Gastrocnemius medialis (tissue), 4 donors: ENCODE data around the gene ZMAT5.

Source experiments
- POLR2A ChIP-seq, 2 donors: fragments of 450-650 bp; IDR thresholded peaks; one replicate each; pipeline ENCODE4 v1.6.1; 2017; ENCODE audit warnings: antibody characterized with exemption in 2 of 2, mild to moderate bottlenecking in 2 of 2, moderate library complexity in 2 of 2
- TF ChIP-seq, protein P1 (sequence below), 5 experiments: fragments of 450-650 bp in 3 of 5; fragments of 200-600 bp in 2 of 5; sonication (generic) in 2 of 5; IDR thresholded peaks in 4 of 5; conservative IDR thresholded peaks in 1 of 5; 1 replicate in 4 of 5; 2 replicates in 1 of 5; pipeline ENCODE4 v1.5.1; 2016 to 2019; ENCODE audit warnings: antibody characterized with exemption in 5 of 5, mild to moderate bottlenecking in 3 of 5, moderate library complexity in 3 of 5

DNA sequence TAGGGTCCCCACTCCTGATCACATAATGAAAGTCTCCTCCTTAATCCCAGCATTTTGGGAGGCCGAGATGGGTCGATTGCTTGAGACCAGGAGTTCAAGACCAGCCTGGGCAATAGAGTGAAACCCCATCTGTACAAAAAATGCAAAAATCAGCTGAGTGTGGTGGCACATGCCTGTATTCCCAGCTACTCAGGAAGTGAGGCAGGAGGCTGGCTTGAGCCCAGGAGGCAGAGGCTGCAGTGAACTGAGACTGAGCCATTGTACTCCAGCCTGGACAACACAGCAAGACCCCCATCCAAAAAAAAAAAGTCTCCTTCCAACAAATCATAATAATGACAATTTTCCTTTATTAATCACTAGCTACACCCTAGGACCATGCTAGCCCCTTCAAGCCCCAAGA is 15.1 kb downstream of the ZMAT5 start:
- TF ChIP-seq, protein P1, sequence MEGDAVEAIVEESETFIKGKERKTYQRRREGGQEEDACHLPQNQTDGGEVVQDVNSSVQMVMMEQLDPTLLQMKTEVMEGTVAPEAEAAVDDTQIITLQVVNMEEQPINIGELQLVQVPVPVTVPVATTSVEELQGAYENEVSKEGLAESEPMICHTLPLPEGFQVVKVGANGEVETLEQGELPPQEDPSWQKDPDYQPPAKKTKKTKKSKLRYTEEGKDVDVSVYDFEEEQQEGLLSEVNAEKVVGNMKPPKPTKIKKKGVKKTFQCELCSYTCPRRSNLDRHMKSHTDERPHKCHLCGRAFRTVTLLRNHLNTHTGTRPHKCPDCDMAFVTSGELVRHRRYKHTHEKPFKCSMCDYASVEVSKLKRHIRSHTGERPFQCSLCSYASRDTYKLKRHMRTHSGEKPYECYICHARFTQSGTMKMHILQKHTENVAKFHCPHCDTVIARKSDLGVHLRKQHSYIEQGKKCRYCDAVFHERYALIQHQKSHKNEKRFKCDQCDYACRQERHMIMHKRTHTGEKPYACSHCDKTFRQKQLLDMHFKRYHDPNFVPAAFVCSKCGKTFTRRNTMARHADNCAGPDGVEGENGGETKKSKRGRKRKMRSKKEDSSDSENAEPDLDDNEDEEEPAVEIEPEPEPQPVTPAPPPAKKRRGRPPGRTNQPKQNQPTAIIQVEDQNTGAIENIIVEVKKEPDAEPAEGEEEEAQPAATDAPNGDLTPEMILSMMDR (IDR thresholded peaks at IDR 0.05 in 4 of 5, conservative IDR thresholded peaks at IDR 0.05 in 1 of 5): no peak
- no peak for TF ChIP-seq POLR2A (IDR thresholded peaks at IDR 0.05)
